HG03196 (cell line): Measurements from ENCODE around the gene RAPGEF4.
"Not testable (repeated sequence)": the region's sequence is repeated elsewhere in the genome, so short reads cannot be mapped to it uniquely, and the experiment has no call there.

ENCODE experiments used
- ATAC-seq: cut with Tn5 transposase; IDR thresholded peaks from one replicate; pipeline ENCODE4 v1.9.1; 2021; ENCODE audit not compliant: unreplicated experiment

The RAPGEF4 gene

GRCh38 chr2:173027181-173028128 lies 291.8 kb downstream of the RAPGEF4 start:
- ATAC-seq = no peak

- ATAC-seq = no peak
These were observed 292.5 kb downstream of the RAPGEF4 start for GRCh38 chr2:173028141-173028540.

- no peak for ATAC-seq
These were observed 293.0 kb downstream of the RAPGEF4 start for GRCh38 chr2:173028671-173029070.

GRCh38 chr2:173030561-173031490 lies 295.2 kb downstream of the RAPGEF4 start:
- no peak for ATAC-seq

GRCh38 chr2:173032032-173032431 lies 296.4 kb downstream of the RAPGEF4 start:
- ATAC-seq = no peak

- no peak for ATAC-seq
These were observed 297.4 kb downstream of the RAPGEF4 start for GRCh38 chr2:173033084-173033483.

- ATAC-seq = no peak
These were observed 298.5 kb downstream of the RAPGEF4 start for GRCh38 chr2:173034143-173034542.

- no peak for ATAC-seq
These were observed 301.8 kb downstream of the RAPGEF4 start for GRCh38 chr2:173037245-173038120.

GRCh38 chr2:173038257-173038656 lies 302.6 kb downstream of the RAPGEF4 start:
- not testable (repeated sequence) for ATAC-seq

GRCh38 chr2:173040729-173041128 lies 305.1 kb downstream of the RAPGEF4 start:
- no peak for ATAC-seq

- no peak for ATAC-seq
These were observed 307.8 kb downstream of the RAPGEF4 start for GRCh38 chr2:173043476-173043875.

GRCh38 chr2:173043897-173044519 lies 308.4 kb downstream of the RAPGEF4 start:
- no peak for ATAC-seq

GRCh38 chr2:173044686-173045085 lies 309.0 kb downstream of the RAPGEF4 start:
- ATAC-seq = no peak

GRCh38 chr2:173045181-173045580 lies 309.5 kb downstream of the RAPGEF4 start:
- ATAC-seq = no peak

- no peak for ATAC-seq
These were observed 312.9 kb downstream of the RAPGEF4 start for GRCh38 chr2:173048522-173048896.

GRCh38 chr2:173048897-173049661 lies 313.4 kb downstream of the RAPGEF4 start:
- peak; percentile 89 for ATAC-seq

- ATAC-seq = no peak
These were observed 314.2 kb downstream of the RAPGEF4 start for GRCh38 chr2:173049831-173050230.

GRCh38 chr2:173050684-173051083 lies 315.0 kb downstream of the RAPGEF4 start:
- no peak for ATAC-seq

GRCh38 chr2:173051463-173052215 lies 316.0 kb downstream of the RAPGEF4 start:
- no peak for ATAC-seq
